Mononuclear cell (primary cell): ENCODE measurements around the gene MADCAM1. TPM values are rescaled to one million over a fixed set of nuclear protein-coding genes. Genes with fewer than 3 reads are reported as not detected.

Experiments
- H3K27me3 ChIP-seq: 2 replicates; pipeline ENCODE4 v1.6.0; 2011; ENCODE audit warnings: low read length, control low read depth; ENCODE audit not compliant: insufficient read depth
- H3K4me1 ChIP-seq: 2 replicates; pipeline ENCODE4 v1.5.1; 2011; ENCODE audit warnings: mild to moderate bottlenecking, low read length, control low read depth; ENCODE audit not compliant: insufficient read depth
- H3K4me3 ChIP-seq: 2 replicates; pipeline ENCODE4 v1.5.1; 2011; ENCODE audit warnings: mild to moderate bottlenecking, low read length, moderate library complexity
- H3K9me3 ChIP-seq: 2 replicates; pipeline ENCODE4 v1.5.1; 2011; ENCODE audit warnings: low read depth, mild to moderate bottlenecking, control low read depth, low read length
- total RNA-seq: library from RNA; depleted of rRNA; stranded (reverse); fragments of >200 nt; gene quantifications from one replicate; pipeline ENCODE4 v1.2.3, GENCODE V29; 2012

Gene MADCAM1
- total RNA-seq, 1 donor, result not detected

DNA sequence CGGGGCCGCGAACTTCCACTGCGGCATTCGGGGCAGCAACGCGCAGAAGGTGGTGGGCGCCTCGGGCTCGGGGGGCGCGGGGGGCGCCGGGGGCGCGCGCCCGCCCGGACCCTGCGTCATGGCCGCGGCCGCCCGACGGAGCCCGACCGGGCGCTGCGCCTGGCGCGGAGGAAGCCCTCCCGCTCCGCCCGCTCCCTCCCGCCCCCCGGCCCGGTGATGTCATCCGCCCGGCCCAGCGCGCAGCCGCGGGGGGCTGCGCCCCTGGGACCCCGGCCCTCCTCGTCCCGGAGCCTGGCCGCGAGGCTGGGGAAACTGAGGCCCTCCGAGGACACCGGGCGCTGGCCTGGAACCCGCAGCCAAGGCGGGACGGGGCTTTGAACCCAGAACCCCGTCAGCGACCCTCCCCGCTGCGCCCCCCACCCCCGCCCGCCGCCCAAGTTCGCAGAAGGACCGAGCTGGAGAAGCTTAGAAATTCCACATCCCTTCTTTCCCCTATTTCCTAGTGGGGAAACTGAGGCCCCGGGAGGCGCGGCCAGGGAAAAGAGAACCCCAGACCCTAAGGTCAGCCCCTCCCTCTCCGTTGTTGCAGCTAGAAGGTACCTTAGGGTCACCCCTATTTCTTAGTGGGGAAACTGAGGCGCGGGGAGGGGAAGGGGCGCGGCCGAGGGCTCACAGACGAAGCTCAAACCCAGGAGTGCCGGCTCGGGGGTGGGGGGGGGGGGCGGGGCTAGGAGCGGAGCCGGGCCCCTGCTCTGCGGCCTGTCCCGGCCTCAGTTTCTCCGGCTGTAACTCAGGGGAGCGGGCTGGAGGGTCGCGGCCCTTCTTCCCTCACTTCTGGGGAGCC is 35.2 kb upstream of the MADCAM1 start, which contains the start of gene SHC2:
Gene SHC2 (minus strand): TSS at position 157 of the 844 bp plus-strand sequence. CDS start 37 bp downstream, at position 120.
- H3K4me1 ChIP-seq, result no peaks in the 10 kb centered on the region
- peaks cover 14% of the 10 kb centered on the region for H3K27me3 ChIP-seq
- H3K9me3 ChIP-seq, result no peaks in the 10 kb centered on the region
- no peak within 1 kb of the TSS for H3K4me3 ChIP-seq

DNA sequence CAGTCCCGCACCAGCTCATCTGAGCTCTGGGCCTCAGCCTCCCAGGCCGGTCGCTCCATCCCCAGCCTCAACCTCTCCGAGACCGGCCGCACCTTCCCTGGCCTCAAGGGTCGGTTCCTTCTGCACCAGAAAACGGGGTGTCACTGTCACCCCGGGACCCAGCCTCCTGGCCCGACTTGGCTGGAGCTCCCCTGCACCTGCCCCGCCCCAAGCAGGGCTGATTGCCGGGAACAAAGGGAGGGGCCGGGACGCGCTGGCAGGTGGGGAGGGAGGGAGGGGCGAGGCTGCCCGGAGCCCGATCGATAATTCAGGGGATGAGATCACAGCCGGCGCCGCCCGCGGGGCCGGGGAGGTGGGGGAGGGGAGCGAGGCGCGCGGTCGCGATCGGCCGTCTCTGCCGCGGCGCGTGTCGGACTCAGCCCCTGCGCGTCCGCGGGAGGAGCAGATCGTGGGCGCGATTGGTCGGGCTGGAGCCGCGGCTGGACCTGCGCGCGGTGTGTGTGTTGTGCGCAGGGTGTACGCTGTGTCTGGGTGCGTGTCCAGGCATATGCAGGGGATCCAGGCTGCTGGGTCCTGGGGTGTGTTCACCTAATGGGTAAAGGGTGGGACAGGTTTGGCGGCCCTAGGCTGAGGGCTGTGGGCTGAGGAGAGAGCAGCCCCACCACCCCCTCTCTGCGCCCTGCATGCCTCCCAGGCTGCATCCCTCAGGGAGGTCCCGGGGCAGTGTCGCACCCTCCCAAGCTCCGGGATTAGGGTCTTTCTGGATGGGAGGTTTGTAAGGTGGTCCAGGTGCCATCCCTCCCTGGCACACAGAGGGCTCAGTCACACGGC is 34.4 kb upstream of the MADCAM1 start:
- Histone ChIP-seq H3K27me3 (peaks cover 14% of the 10 kb centered on the region), H3K4me3 (no peak overlapping the region)

DNA sequence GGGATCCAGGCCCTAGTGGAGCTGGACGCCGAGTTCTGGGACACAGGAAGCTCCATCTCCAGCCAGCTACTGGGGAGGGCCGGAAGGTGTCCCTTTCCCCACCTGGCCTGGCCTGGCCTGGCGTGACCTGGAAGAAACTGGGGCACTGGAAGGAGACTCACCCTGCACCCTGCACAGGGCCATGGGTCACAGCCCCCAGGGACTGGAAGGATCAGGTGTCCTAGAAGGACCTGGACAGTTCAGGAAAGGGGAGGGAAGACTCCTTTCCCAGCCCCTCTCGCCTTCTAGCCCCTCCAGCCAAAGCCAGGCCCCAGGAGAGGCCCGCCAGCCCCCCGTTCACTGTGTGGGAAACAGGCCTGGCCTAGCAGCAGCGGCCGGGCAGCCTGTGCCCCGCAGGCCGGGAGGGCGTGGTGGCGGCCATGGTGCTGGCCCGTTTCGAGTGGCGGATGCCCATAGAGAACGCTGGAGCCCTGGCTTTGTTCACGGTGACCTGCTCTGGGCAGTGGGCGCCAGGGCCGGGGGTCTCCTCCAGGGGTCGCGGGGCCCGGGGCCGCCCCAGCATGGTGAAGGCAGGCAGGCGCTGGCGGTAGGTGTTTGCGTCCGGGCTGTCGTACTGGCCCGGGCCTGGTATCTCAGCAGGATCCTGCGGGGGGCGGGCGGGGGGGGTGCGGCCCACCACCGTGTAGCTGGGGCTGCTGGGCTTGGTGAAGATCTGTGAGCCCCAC is 32.6 kb upstream of the MADCAM1 start:
- peaks cover 14% of the 10 kb centered on the region for H3K27me3 ChIP-seq
- no peak overlapping the region for H3K4me3 ChIP-seq
- no peaks in the 10 kb centered on the region for H3K9me3 ChIP-seq
- H3K4me1 ChIP-seq, result no peaks in the 10 kb centered on the region

More for the DNA sequence above, 34.4 kb upstream of the MADCAM1 start:
- Histone ChIP-seq H3K4me1 (no peaks in the 10 kb centered on the region), H3K9me3 (no peaks in the 10 kb centered on the region)

DNA sequence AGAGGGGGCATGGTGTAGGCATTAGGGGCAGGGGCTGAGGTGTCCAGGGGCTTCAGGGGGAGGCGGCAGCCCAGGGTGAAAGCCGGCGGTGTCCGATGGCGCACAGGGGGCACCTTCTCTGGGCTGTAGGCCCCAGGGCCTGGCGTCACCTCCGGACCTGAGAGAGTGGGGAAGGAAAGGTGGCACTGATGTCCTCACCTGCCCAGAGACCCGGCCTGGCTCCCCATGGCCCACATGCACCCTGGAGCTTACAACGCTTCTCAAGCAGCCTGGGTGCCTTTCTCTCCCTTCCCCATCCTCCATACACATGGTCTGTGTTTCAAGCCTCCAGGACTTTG is 32.1 kb upstream of the MADCAM1 start:
- Histone ChIP-seq H3K4me1 (no peaks in the 10 kb centered on the region), H3K9me3 (no peaks in the 10 kb centered on the region), H3K27me3 (peaks cover 14% of the 10 kb centered on the region), H3K4me3 (no peak overlapping the region)

DNA sequence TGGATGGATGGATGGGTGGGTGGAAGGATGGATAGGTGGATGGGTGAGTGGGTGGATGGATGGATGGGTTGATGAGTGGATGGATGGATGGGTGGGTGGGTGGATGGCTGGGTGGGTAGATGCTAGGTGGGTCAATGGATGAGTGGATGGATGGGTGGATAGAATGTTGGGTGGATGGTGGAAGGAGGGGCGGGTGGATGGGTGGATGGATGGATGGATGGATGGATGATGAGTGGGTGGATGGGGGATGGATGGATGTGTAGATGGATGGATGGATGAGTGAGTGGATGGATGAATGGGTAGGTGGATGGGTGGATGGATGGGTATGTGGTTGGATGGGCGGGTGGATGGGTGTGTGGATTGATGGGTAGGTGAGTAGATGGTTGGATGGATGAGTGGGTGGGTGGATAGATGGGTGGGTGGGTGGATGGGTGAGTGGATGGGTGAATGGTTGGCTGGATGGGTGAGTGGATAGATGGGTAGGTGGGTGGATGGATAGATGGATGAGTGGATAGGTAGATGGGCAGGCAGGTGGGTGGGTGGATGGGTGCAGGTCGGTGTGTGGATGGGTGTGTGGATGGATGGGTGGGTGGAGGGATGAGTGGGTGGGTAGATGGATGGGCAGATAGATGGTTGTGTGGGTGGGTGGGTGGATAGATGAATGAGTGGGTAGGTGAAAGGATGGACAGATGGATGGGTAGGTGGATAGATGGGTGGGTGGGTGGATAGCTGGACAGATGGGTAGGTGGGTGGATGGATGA is 31.1 kb upstream of the MADCAM1 start:
- Histone ChIP-seq H3K9me3 (no peaks in the 10 kb centered on the region), H3K4me1 (no peaks in the 10 kb centered on the region), H3K4me3 (no peak overlapping the region), H3K27me3 (peaks cover 8% of the 10 kb centered on the region)

DNA sequence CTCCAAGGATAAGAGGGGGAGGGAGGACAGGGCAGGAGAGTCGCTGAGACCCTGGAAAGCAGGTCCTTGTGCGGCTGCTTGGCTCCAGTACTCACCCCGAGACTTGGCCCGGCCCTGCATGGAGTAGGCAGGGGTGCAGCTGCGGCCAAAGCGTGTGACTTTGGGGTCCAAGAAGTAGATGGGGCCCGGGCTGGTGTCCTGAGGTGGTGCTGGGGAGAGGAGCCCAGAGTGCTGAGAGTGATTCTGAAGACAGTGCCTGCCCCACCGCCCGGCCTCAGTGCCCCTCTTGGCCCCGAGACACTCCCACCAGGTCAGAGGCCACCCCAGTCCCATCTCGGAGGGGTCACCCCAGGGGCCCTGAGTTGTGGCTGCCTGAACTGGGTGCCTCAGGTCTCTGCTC is 28.7 kb upstream of the MADCAM1 start:
- H3K4me3 ChIP-seq, result no peak overlapping the region
- H3K4me1 ChIP-seq, result no peaks in the 10 kb centered on the region
- H3K9me3 ChIP-seq, result no peaks in the 10 kb centered on the region
- H3K27me3 ChIP-seq, result peaks cover 2% of the 10 kb centered on the region

DNA sequence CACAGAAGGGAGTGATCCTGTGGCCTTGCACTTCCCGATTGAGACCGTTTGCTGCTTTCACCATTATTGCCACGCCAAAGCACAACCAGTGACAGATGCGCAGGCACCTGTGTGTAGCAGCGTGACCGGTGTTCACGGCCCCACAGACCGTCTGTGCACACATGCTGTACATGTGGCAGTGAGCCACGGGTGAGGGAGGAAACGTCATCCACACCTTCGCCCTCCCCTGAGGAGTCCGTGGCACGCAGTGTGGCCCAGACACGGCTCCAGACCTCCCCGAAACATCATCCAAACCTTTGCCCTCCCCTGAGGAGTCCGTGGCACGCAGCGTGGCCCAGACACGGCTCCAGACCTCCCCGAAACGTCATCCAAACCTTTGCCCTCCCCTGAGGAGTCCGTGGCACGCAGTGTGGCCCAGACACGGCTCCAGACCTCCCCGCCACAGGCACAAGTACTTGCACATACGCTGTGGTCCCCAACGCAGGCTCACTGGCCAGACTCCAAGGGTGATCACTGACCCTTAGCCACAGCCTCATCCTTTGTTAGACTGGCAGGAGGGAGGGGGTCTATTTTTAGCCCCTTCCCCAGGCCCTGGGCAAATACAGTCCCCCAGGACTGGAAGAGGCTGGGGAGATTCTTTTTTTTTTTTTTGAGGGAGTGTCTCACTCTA is 27.6 kb upstream of the MADCAM1 start:
- Histone ChIP-seq H3K9me3 (no peaks in the 10 kb centered on the region), H3K4me1 (no peaks in the 10 kb centered on the region), H3K27me3 (no peaks in the 10 kb centered on the region), H3K4me3 (no peak overlapping the region)

DNA sequence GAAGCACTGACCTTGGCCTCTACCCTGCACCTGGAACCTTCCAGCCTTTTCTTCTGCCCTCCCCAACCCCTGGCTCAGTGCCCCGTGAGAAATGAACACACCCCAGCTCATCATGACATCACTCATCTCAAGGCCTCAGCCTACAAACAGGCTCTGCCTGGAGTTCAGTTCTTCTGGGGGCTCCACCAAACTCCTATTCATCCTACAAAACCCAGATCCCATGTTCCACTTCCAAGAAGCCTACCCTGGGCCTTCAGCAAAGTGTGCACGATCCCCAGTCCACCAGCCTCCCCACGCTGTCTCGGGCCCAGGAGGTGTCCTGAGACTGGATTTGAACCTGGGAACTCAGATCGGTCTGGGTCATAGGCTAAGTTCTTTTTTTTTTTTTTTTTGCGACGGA is 26.5 kb upstream of the MADCAM1 start:
- Histone ChIP-seq H3K4me3 (no peak overlapping the region), H3K4me1 (no peaks in the 10 kb centered on the region), H3K9me3 (no peaks in the 10 kb centered on the region), H3K27me3 (no peaks in the 10 kb centered on the region)

DNA sequence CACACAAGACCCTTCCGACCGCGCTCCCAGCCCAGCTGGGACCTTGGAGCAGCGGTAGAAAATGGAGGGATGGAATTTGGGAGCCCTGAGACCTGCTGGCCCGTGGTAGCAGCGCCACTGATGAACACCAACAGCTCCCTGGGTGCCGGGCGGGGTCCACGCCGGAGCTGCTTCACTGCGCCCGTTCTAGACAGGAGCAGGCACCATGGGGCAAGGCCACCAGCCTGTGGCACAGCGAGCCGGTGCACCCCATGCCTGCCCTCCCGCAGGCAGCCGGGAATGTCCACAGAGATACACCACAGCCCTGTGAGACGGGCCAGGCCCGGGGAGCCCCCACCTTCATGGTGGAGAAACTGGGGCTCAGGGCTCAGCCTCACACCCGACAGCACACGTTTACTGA is 25.6 kb upstream of the MADCAM1 start:
- Histone ChIP-seq H3K4me3 (no peak overlapping the region), H3K4me1 (no peaks in the 10 kb centered on the region), H3K9me3 (no peaks in the 10 kb centered on the region), H3K27me3 (no peaks in the 10 kb centered on the region)

DNA sequence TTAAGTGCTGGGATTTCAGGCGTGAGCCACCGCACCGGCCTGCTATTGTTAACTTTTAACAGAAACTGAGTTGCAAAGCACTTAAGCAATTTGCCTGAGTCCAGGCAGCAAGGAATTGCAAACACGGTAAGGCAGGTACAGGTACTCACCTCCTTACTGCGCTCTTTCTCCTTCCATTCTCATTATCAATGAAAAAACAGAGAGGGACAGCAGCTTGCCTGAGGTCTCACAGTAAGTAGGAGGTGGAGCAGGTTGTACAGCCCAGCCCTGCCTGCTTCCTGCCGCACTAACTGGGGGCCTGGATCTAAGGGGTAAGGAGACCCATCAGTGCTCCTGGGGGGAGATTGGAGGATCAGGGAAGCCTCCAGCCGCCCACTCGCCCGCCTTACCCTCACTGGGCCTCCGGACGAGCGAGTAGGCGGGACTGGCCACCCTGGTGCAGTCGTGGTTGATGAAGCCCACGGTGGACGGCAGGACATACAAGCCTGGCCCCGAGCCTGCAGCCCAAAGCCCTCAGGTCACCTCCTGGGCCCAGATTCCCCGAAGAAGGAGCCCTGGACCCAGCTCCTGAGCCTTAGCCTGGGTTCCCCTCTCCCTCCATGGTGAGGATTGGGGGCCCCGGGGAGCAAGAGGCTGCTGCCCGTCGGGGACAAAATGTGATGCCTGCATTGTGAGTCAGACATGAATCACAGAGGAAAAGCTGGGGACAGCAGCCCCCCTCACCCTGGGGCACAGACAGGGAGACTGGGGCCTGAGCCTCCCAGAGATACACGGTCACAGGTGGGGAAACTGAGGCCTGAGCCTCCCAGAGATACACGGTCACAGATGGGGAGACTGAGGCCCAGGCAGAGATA is 24.1 kb upstream of the MADCAM1 start:
- Histone ChIP-seq H3K4me1 (no peaks in the 10 kb centered on the region), H3K9me3 (no peaks in the 10 kb centered on the region), H3K4me3 (no peak overlapping the region), H3K27me3 (no peaks in the 10 kb centered on the region)

DNA sequence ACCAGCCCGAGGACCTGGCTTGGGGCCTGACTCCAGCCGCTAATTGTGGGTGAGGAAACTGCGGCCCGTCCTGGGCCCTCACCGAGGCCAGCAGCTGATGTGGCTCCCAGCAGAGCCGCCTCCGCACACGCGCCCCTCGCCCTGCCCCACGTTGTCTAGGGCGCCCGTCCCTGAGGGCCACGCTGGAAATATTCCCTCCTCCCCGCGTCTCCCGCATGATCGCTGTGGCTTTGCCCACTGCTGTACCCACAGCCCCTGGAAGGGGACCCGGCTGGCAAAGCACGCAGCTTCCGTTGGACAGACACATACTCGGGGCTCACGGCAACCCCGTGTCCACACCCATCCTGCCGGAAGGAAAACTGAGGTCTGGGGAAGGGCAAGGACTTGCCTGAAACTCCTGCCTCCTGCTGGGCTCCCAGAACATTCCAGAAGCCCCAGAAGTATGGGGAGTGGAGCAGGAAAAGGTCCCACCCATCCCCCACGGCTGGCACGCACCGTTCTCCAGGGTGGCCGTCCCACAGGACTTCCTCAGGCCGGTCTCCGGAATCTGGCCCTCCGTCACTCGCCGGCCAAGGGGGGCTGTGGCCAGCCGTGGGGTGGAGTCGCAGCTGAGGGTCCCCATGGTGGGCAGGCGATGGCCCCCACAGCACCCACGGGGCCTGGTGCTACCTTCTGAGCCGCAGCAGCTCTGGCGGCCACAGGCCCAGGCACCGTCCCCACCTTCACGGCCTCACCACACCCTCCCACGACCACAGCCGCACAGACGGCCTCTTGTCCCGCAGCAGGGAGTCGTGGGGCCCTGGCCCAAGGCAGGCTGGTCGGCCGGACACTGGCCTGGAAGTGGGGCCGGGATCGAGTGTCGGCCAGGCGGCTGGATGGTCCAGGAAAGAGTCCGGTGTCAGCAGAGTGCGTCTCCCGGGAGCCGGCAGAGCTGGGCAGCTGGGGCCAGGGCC is 21.9 kb upstream of the MADCAM1 start:
- Histone ChIP-seq H3K4me3 (no peak overlapping the region), H3K4me1 (no peaks in the 10 kb centered on the region), H3K9me3 (no peaks in the 10 kb centered on the region), H3K27me3 (no peaks in the 10 kb centered on the region)

DNA sequence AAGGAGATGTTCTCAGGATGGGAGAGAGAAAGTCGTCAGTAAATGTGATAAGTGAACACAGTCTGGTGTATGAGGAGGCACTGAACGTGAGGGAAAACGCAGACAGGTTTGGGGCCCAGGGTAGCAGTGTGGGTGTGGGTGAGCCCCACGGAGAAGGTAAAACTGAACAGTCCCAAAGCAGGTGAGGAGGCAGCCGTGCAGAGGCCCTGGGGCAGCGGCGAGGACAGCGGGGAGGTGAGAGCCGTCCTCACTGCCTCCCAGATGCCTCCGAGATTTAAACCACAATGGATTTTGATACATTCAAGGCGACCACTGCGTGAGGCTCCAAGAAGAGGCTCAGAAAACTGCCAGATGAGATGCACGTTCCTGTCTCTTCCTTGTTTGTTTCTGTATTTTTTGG is 20.9 kb upstream of the MADCAM1 start:
- Histone ChIP-seq H3K4me1 (no peaks in the 10 kb centered on the region), H3K27me3 (no peaks in the 10 kb centered on the region), H3K9me3 (no peaks in the 10 kb centered on the region), H3K4me3 (no peak overlapping the region)
